ENCODE results near the gene DGKI.

DGKI gene

GRCh38 chr7:137642472-137642871 is 204.3 kb downstream of the DGKI start:
- DNase-seq = no peak

- no peak for DNase-seq
Observed at GRCh38 chr7:137642031-137642430, 204.7 kb downstream of the DGKI start.

GRCh38 chr7:137636376-137636775 is 210.4 kb downstream of the DGKI start:
- no peak for DNase-seq

- DNase-seq = no peak
Observed at GRCh38 chr7:137635874-137636273, 210.9 kb downstream of the DGKI start.

GRCh38 chr7:137635132-137635531 is 211.6 kb downstream of the DGKI start:
- DNase-seq = no peak

- no peak for DNase-seq
Observed at GRCh38 chr7:137634356-137634755, 212.4 kb downstream of the DGKI start.

- DNase-seq = no peak
Observed at GRCh38 chr7:137633133-137633532, 213.6 kb downstream of the DGKI start.

- DNase-seq = no peak
Observed at GRCh38 chr7:137628216-137628615, 218.6 kb downstream of the DGKI start.

GRCh38 chr7:137626469-137627067 is 220.2 kb downstream of the DGKI start:
- DNase-seq = no peak

GRCh38 chr7:137625197-137625596 is 221.6 kb downstream of the DGKI start:
- DNase-seq = no peak

GRCh38 chr7:137619181-137619580 is 227.6 kb downstream of the DGKI start:
- no peak for DNase-seq

GRCh38 chr7:137618748-137619147 is 228.0 kb downstream of the DGKI start:
- DNase-seq = no peak

GRCh38 chr7:137613006-137613525 is 233.7 kb downstream of the DGKI start:
- DNase-seq = no peak

GRCh38 chr7:137611606-137612005 is 235.2 kb downstream of the DGKI start:
- DNase-seq = no peak

GRCh38 chr7:137609500-137609899 is 237.3 kb downstream of the DGKI start:
- DNase-seq = no peak

GRCh38 chr7:137606061-137606674 is 240.6 kb downstream of the DGKI start:
- DNase-seq = no peak

GRCh38 chr7:137603043-137603442 is 243.7 kb downstream of the DGKI start:
- no peak for DNase-seq

GRCh38 chr7:137601642-137602041 is 245.1 kb downstream of the DGKI start:
- DNase-seq = no peak

- no peak for DNase-seq
Observed at GRCh38 chr7:137597856-137598255, 248.9 kb downstream of the DGKI start.

- no peak for DNase-seq
Observed at GRCh38 chr7:137593115-137593711, 253.6 kb downstream of the DGKI start.

- DNase-seq = peak; percentile 30
Observed at GRCh38 chr7:137592232-137592896, 254.4 kb downstream of the DGKI start.

- DNase-seq = no peak
Observed at GRCh38 chr7:137591421-137591837, 255.3 kb downstream of the DGKI start.

GRCh38 chr7:137590756-137591305 is 255.9 kb downstream of the DGKI start:
- DNase-seq = no peak

Data from NCI-H446 treated with DMSO at 0.1 percent for 48 hours (cell line).